Daoy (cell line): ENCODE data around the gene GALNT18. TPM values are rescaled to one million over a fixed set of nuclear protein-coding genes. Genes with fewer than 3 reads are reported as not detected.

Experiments
- DNase-seq: peaks from one replicate; pipeline ENCODE4 v3.0.0-alpha.2; 2015; ENCODE audit warnings: low read depth
- total RNA-seq: library from RNA; depleted of rRNA; stranded (reverse); fragments of >200 nt; shearing (Covaris generic); gene quantifications from 2 replicates; pipeline ENCODE4 v1.2.3, GENCODE V29; 2014; rRNA removed

The GALNT18 gene
- 5.9 and 6.9 TPM in 2 replicates for total RNA-seq

- peak; percentile 98 for DNase-seq
Measured at GRCh38 chr11:11621573-11622339, at the start of gene GALNT18. GALNT18 (minus strand) TSS chr11:11622005.

DNA sequence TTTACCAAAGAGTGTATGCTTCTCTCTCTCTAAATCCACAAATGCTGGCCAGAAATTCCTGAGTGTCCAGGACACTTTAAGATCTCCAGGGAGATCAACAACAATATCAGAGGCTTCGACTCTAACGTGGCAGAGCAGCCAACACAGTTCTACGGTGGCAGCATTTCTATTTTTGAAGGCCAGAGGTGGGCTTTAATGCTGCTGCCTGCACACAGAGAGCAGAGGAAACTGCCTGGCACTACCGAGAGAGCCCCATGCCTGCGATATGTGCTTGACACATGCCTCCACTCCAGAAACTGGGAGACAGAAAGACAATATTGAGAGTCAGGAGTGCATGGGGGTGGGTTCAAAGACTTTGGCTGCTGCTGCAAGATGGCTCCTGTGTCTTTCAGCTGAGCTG lies 48.8 kb upstream of the GALNT18 start:
- DNase-seq = no peak

- DNase-seq = no peak
Measured at GRCh38 chr11:11669233-11669846, 47.5 kb upstream of the GALNT18 start.

DNA sequence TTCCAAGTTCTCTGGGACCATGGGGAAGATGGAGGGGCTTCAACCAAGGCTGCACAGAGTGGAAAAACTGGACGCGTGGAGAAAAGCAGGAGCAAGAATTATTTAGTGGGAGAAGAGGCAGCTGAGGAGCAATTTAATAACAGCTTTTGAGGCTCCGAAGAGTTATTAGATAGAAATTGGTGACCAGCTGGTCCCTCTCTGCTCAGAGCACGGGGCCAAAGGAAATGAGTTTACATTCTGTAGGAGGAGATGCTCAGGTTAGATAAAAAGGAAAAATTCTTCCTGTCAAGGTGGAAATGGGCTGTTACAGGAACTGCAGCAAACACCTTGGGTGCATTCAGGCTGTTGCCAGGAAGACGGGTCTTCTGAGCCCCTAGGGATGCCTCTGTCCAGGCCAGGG lies 47.0 kb upstream of the GALNT18 start:
- DNase-seq = no peak

DNA sequence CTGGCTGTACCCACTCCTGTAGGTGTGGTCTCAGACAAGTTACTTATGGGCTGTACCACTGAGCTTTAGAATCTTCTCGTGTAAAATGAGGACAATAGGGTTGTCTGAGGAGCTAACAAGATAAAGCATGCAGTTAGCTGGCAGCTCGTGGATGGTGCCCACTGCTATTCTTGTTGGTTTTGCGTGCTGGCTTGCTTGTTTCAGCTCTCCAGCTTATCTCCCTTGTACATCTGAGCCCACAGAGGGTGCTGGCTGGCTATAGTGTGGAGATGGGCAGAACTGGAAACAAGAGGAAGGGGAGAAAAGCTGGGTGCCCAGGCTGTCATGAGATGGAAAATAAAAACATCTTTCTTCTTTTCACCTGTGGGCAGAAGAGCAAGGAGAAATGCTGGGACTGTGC lies 46.5 kb upstream of the GALNT18 start:
- DNase-seq = no peak

DNA sequence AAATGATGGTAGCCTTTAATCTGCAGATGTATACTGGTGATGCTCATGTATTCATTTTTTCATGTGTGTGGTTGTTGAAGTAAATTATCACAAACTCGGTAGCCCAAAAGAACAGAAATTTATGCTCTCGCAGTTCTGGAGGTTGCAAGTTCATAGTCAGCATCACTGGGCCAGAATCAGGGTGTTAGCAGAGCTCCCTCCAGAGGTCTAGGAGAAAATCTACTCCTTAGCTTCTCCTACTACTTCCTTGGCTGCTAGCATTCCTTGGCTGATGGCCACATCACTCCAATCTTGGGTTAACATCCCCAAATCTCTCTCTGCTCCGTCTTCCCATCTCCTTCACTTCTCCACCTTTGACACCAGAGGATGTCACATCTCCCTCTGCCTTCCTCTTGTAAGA lies 45.3 kb upstream of the GALNT18 start:
- peak; percentile 8 for DNase-seq

DNA sequence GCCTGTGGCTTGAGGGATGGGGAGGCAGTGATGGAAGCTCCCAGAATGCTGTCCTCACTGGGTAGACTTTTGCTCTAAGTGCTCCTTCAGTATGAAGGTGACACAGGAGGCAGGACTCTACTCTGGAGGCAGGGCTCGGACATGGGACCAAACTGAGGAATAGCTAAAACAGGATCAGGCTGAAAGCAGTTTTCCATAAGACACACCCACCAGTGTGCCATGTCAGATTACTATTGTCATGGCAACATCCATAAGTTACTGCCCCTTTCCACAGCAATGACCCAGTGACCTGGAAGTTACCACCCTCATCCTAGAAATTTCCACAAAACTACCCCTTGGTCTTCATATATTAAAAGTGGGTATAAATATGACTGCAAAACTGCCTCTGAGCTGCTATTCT lies 43.6 kb upstream of the GALNT18 start:
- DNase-seq = no peak

GRCh38 chr11:11663907-11664306 lies 42.1 kb upstream of the GALNT18 start:
- DNase-seq = no peak

DNA sequence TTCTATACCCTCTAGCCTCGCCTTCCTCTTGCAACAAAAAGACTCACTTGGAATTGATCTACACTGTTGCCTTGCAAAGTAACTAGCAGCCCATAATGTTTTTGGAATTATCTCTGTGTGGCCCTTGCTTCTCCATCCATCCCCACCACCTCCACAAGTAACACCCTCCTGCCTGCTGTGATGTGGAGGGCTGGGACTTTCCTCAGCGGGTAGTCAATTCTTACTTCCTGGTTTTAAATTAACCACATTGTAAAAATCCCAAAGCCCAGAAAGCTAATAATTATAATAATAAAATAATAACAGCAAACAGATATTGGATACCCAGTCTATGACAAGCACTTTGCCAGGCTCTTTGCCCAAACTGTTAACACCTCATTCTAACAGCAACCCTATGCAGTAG lies 40.8 kb upstream of the GALNT18 start:
- DNase-seq = no peak

GRCh38 chr11:11661326-11662040 lies 39.7 kb upstream of the GALNT18 start:
- DNase-seq = no peak

GRCh38 chr11:11660363-11660740 lies 38.5 kb upstream of the GALNT18 start:
- DNase-seq = no peak

GRCh38 chr11:11659567-11660362 lies 38.0 kb upstream of the GALNT18 start:
- DNase-seq = no peak

DNA sequence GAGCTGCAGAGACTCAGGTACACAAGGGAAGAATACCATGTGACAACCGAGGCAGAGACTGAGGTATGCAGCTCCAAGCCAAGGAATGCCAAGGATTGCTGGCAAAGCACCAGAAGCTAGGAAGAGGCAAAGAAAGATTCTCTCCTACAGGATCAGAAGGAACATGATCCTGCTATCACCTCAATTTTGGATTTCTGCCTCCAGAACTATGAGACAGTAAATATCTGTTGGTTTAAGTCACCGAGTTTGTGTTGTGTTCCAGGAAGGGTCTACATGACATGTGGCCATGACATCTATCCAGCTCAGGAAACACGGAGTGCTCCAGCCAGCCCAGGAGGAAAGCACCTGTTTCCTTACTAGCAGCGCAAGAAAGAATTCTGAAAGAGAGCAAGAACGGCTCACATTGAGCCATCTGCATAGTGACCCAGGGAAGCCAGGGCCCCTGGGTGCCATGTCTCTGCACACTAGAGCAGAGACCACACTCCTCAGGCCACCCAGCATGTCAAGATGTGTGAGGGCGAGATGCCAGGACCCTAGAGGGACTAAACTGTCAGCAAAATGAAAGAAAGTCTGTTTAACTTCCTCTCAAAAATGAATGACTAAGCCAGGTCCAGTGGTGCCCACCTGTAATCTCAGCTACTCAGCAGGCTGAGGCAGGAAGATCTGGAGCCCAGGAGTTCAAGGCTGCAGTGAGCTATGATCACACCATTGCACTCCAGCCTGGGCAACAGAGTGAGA lies 35.6 kb upstream of the GALNT18 start:
- DNase-seq = no peak

DNA sequence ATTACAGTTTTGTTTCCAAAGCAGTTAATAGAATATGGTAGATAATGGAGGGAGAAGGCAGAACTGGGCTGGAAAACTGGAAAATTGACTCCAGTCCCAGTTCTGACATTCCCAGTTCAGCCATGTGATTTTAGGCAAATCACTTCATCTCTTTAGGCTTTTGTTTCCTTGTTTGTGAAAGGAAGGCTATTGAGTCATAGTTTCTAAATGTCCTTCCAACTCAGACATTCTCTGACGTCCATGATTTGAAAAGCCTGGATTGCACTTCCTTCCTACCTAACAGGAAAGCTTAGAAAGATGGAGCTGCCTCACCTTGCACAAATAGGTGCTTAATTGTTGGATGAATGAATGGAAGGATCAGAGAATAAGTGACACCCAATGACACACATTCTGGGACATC lies 19.8 kb upstream of the GALNT18 start:
- DNase-seq = no peak

- no peak for DNase-seq
Measured at GRCh38 chr11:11640996-11641395, 19.2 kb upstream of the GALNT18 start.

DNA sequence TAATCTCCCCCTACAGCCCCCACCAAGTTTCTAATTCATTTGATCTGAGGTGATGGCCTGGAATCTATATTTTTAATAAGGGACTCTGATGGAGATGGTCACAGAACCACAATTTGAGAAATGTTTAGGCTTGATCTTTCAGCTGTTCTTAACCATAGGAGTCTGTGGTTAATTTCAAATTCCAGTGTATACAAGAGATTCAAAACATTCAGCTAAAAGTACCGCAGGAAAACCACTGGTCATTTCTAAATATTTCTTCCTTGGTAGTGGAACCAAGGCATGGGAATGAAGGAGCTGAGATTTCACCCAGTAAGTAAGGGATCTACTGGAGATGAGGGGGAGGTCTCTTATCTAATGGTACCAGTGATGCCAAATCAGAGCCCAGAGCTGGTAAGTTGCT lies 18.3 kb upstream of the GALNT18 start:
- no peak for DNase-seq

- peak; percentile 11 for DNase-seq
Measured at GRCh38 chr11:11636671-11637070, 14.9 kb upstream of the GALNT18 start.

- no peak for DNase-seq
Measured at GRCh38 chr11:11635443-11635842, 13.6 kb upstream of the GALNT18 start.

GRCh38 chr11:11629368-11629767 lies 7.6 kb upstream of the GALNT18 start:
- no peak for DNase-seq

DNA sequence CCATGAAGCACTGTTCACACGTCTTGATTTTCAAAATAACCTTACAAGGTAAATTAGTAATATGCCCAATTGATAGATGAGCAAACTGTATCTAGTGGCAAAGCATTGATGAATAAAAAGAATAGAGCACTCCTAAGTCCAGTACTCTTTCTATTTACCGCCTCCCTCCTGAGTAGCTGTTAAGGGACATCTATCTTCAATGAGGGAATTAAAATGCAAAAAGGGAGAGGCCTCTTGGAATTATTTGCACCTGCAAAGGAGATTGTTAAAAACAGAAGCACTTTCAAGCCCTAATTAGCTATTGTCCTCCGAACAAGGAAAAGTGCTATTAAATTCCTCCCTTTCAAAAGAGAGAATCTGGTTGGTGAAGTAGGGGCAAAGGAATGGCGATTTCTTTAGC lies 6.8 kb upstream of the GALNT18 start:
- no peak for DNase-seq

GRCh38 chr11:11626128-11626527 lies 4.3 kb upstream of the GALNT18 start:
- peak; percentile 27 for DNase-seq
